Measurements from ENCODE around the gene FGF18.

DNA sequence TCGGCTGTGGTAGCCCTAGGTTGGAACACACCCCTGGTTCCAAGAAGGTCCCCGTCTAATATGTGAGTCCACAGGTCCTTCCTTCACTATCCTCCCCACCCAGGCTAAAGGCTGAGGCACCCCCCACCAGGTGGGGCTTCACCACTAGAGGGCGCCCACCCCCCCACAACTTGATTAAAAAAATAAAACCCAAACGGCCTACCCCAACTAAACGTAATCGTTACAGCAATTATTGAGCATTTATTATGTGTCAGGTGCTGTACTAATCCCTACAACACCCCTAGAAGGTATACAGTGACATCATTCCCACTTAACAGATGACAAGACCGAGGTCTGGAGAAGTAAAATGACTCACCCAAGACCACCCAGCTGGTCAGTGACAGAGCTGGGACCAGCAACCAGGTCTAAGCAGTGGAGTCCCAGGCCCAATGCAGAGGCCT is 65.0 kb downstream of the FGF18 start:
- peak; percentile 23 to 81 (median 37) for TF ChIP-seq CTCF (IDR thresholded peaks at IDR 0.05)
- no peak for TF ChIP-seq POLR2A (IDR thresholded peaks at IDR 0.05)
